ENCODE measurements around the gene DNAJC18.

GRCh38 chr5:139460455-139460854 lies 21.1 kb upstream of the DNAJC18 start:
- TF ChIP-seq CTCF (conservative IDR thresholded peaks at IDR 0.05; ENCODE audit: low read depth, low read length) (no peak), EZH2 (IDR thresholded peaks at IDR 0.05; ENCODE audit: borderline replicate concordance, low read depth, low read length, poor library complexity, severe bottlenecking) (no peak)

All from A673 (cell line).